ENCODE data around the gene ZC3H11A.
A peak's percentile ranks its signal among the peaks of the same experiment; 100 is the strongest.
"Not testable (repeated sequence)": the region's sequence is repeated elsewhere in the genome, so short reads cannot be mapped to it uniquely, and the experiment has no call there.

The ZC3H11A gene

GRCh38 chr1:203828503-203828902 is 33.1 kb downstream of the ZC3H11A start:
- DNase-seq (ENCODE audit: low read depth, low spot score), result no peak
- CTCF ChIA-PET, result no interaction called here
- no peak for TF ChIP-seq CTCF (IDR thresholded peaks at IDR 0.05; ENCODE audit: insufficient read depth, low read length, missing control alignments)
- no peak overlapping the region for H3K4me3 ChIP-seq (ENCODE audit: low read depth, low read length)
- POLR2A ChIA-PET, result no interaction called here

- CTCF ChIA-PET, result interaction anchor here (0.8 kb wide), 1 partner anchor 19 kb away, joined by 3 read pairs; no protein-coding TSS in a partner anchor
- H3K4me3 ChIP-seq (ENCODE audit: low read depth, low read length); DNase-seq (ENCODE audit: low read depth, low spot score); POLR2A ChIA-PET: not testable (repeated sequence)
These were observed 33.8 kb downstream of the ZC3H11A start for GRCh38 chr1:203829247-203829646.

GRCh38 chr1:203835476-203835875 is 40.1 kb downstream of the ZC3H11A start:
- no peak for TF ChIP-seq CTCF (IDR thresholded peaks at IDR 0.05; ENCODE audit: insufficient read depth, low read length, missing control alignments)
- no peak for DNase-seq (ENCODE audit: low read depth, low spot score)
- ChIA-PET POLR2A (no interaction called here), CTCF (interaction anchor here (1.7 to 3.3 kb wide), 2 partner anchors 10 to 293 kb away, joined by 7 to 17 read pairs; no protein-coding TSS in a partner anchor)
- H3K4me3 ChIP-seq (ENCODE audit: low read depth, low read length), result no peak overlapping the region

DNA sequence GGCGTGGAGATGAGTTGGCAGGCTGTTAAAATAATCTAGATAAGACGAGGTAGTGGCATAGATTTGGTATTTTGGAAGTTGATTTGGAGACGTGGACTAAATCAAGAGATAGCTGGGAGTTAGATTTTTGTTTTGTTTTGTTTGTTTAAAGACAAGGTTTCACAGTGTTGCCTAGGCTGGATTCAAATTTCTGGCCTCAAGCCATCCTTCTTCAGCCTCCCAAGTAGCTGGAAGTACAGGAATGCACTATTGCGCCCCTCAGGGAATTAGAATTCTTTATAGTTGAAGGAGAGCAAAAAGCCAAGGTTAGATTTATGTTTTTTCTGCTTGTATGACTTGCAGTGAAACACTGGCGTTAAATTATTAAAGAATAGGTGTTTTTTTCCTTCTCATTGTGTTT is 43.7 kb downstream of the ZC3H11A start:
- peak; percentile 71 for DNase-seq (ENCODE audit: low read depth, low spot score)
- CTCF ChIA-PET, result interaction anchor here (1.7 kb wide), 1 partner anchor 289 kb away, joined by 3 read pairs; no protein-coding TSS in a partner anchor

DNA sequence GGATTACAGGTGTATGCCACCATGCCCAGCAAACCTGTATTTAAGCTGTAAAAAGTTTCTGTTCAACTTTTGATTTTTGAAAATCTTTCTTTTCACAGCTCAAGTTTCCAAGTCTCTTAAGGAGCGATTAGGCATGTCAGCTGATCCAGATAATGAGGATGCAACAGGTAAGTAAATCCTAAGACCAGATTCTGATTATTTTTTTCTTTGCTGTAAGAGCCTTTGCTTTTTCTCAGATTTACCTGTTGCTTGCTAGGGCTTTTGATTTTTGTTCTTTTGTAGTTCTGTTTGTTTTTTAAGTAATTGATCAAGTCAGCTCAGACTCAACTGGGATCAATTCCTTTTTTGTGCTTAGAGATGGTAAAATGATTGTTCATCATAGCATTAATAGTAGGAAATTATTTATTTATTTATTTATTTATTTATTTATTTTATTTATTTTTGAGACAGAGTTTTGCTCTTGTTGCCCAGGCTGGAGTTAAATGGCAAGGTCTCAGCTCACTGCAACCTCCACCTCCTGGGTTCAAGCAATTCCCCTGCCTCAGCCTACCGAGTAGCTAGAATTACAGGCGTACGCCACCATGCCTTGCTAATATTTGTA is 44.9 kb downstream of the ZC3H11A start:
- DNase-seq (ENCODE audit: low read depth, low spot score), result no peak
- TF ChIP-seq CTCF (IDR thresholded peaks at IDR 0.05; ENCODE audit: insufficient read depth, low read length, missing control alignments), result no peak
- ChIA-PET CTCF (interaction anchor here (1.3 to 1.7 kb wide), 2 partner anchors 10 to 287 kb away, joined by 3 to 4 read pairs; no protein-coding TSS in a partner anchor), POLR2A (no interaction called here)
- H3K4me3 ChIP-seq (ENCODE audit: low read depth, low read length), result no peak overlapping the region

More for the DNA sequence above, 43.7 kb downstream of the ZC3H11A start:
- POLR2A ChIA-PET, result no interaction called here
- H3K4me3 ChIP-seq (ENCODE audit: low read depth, low read length), result no peak overlapping the region
- TF ChIP-seq CTCF (IDR thresholded peaks at IDR 0.05; ENCODE audit: insufficient read depth, low read length, missing control alignments), result no peak

DNA sequence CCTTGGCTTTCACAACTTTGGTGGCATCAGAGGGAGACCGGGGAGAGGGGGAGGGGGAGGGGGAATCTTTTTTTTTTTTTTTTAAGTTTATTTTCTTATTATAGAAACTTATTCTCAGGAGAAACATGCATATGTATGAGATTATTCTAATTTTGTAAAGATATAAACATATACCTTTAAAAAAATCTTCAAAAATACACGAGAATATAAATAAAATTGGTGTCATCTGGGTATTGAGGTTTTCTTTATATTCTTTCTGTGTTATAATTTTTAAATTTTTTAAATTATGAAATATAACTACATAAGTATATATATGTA is 47.1 kb downstream of the ZC3H11A start:
- no peak for DNase-seq (ENCODE audit: low read depth, low spot score)
- ChIA-PET POLR2A (no interaction called here), CTCF (no interaction called here)
- TF ChIP-seq CTCF (IDR thresholded peaks at IDR 0.05; ENCODE audit: insufficient read depth, low read length, missing control alignments), result no peak
- no peak overlapping the region for H3K4me3 ChIP-seq (ENCODE audit: low read depth, low read length)

- ChIA-PET POLR2A (no interaction called here), CTCF (no interaction called here)
- no peak overlapping the region for H3K4me3 ChIP-seq (ENCODE audit: low read depth, low read length)
- DNase-seq (ENCODE audit: low read depth, low spot score), result no peak
- TF ChIP-seq CTCF (IDR thresholded peaks at IDR 0.05; ENCODE audit: insufficient read depth, low read length, missing control alignments), result no peak
These were observed 48.0 kb downstream of the ZC3H11A start for GRCh38 chr1:203843435-203843834.

Data from AG04449 (cell line).